ENCODE data around the gene TOMM20L.
"Not testable (repeated sequence)": the region's sequence is repeated elsewhere in the genome, so short reads cannot be mapped to it uniquely, and the experiment has no call there.

TOMM20L gene

DNA sequence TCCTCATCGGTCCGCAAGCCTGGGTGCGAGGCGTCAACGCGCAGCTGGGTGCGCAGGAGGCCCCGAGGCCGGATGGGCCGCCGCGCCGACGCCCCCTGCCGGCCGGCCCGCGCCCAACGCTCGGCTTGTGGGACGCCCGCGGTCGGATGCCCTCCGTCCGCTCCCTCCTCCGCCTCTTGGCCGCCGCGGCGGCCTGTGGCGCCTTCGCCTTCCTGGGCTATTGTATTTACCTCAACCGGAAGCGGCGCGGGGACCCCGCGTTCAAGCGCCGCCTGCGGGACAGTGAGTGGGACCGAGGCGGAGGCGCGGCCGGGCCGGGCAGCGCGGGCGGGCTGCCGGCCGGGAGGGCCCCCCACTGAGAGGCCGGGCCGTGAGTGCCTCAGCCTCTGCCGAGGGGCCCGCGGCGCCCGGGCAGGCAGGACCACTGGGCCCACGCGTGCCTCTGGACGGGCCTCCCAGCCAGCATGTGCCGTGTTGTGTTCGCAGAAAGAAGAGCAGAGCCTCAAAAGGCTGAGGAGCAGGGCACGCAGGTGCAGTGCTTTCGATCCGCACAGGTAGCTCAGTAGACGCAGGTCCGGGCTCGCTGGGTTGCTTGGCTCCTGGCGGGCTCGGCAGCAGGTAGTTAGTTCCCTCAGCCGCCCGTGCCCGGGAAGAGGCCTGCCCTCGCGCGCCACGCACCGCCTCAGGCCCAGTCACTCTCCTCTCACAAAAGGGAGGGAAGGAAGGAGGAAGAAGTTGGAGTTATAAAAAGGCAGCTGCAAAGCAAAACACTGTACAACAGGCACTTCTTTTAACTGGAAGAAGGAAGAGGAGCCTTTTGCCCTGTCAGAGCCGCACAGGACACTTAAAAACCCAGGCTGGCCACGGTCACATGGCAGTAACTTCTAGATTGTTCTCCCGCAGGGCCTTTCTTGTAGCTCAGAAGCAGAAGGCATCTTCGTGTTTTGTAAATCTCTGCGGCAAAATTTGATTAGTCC, at the start of gene TOMM20L:
TOMM20L (plus strand) TSS at position 119 of the 977 bp plus-strand sequence; CDS start at position 147, 28 bp downstream.
- DNase-seq: peak; percentile 71 to 75

GRCh38 chr14:58353516-58354299, 42.0 kb upstream of the TOMM20L start:
- no peak for DNase-seq

- DNase-seq: no peak
These were observed 40.9 kb upstream of the TOMM20L start for GRCh38 chr14:58354808-58355207.

DNA sequence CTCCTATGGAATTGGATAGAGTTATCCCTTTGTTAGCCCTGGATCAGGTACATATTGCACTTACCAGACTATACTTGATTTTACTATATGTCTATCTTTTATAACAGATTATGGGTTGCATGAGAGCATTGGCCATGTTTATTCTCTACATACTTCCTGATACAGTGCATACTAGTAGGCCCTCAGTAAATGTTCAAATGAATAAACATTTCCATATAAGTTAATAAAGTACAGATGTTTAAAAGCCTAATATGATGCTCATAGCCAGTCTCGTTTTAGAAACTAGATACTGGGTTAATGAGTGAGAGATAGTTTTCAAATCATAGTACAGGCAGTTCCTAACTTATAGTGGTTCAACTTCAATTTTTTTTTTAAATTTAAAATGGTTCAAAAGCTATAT, 39.5 kb upstream of the TOMM20L start:
- no peak for DNase-seq

GRCh38 chr14:58362272-58362671, 33.5 kb upstream of the TOMM20L start:
- DNase-seq: not testable (repeated sequence)

- DNase-seq: peak; percentile 35 to 78
These were observed 32.8 kb upstream of the TOMM20L start for GRCh38 chr14:58362798-58363412.

DNA sequence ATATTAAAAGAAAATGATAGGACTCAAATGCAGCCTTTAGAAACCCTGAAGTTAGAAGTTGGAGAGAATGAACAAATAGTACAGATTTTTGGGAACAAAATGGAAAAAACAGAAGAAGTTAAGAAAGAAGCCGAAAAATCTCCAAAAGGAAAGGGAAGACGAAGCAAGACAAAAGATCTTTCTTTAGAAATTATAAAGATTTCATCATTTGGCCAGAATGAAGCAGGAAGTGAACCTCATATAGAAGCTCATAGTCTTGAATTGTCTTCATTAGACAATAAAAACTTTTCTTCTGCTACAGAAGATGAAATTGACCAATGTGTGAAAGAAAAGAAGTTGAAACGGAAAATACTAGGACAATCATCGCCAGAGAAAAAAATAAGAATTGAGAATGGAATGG, 31.4 kb upstream of the TOMM20L start:
- no peak for DNase-seq

- DNase-seq: peak in 1 of 2 experiments; percentile 16
These were observed 28.4 kb upstream of the TOMM20L start for GRCh38 chr14:58367296-58367695.

GRCh38 chr14:58368956-58369355, 26.8 kb upstream of the TOMM20L start:
- no peak for DNase-seq

GRCh38 chr14:58376791-58377190, 18.9 kb upstream of the TOMM20L start:
- no peak for DNase-seq

GRCh38 chr14:58390830-58391229, 4.9 kb upstream of the TOMM20L start:
- DNase-seq: no peak

DNA sequence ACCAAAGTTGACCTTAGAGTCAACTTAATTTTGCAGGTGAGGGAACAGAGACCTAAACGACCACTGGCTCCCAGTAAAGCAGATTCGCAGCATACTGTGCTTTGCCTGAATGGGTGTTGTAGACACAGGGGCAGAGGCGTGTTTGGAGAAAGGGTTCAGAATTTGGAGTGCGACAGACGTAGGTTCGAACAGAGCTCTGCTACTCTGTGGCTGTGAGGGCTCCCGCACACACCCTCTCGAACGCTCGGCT, 243 bp upstream of the TOMM20L start:
- DNase-seq: no peak

- DNase-seq: peak in 1 of 2 experiments; percentile 62
These were observed 1.4 kb downstream of the TOMM20L start for GRCh38 chr14:58397156-58397555.

GRCh38 chr14:58398495-58398894, 2.8 kb downstream of the TOMM20L start:
- no peak for DNase-seq

GRCh38 chr14:58398895-58399294, 3.2 kb downstream of the TOMM20L start:
- DNase-seq: no peak

- peak in 1 of 2 experiments; percentile 27 for DNase-seq
These were observed 5.9 kb downstream of the TOMM20L start for GRCh38 chr14:58401587-58401986.

- no peak for DNase-seq
These were observed 13.0 kb downstream of the TOMM20L start for GRCh38 chr14:58408681-58409215.

DNA sequence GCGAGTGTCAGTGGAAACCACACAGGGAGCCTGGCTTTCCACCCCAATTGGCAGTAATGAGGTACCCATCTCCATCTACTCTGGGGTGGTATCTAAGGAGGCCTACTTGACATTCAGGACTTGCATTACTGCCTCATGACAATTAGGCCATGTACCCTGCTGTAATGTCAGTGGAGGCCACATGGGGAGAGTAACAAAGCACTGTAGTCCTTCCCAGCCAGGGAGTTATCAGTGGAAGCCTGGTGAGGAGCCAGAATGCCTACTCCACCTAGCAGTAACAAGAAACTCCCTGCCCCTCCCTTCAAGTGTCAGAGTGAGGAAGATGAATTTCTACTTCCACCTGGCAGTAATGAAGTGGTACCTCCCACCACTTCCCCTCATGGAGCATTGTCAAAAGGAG, 19.1 kb downstream of the TOMM20L start:
- peak; percentile 57 to 71 for DNase-seq

DNA sequence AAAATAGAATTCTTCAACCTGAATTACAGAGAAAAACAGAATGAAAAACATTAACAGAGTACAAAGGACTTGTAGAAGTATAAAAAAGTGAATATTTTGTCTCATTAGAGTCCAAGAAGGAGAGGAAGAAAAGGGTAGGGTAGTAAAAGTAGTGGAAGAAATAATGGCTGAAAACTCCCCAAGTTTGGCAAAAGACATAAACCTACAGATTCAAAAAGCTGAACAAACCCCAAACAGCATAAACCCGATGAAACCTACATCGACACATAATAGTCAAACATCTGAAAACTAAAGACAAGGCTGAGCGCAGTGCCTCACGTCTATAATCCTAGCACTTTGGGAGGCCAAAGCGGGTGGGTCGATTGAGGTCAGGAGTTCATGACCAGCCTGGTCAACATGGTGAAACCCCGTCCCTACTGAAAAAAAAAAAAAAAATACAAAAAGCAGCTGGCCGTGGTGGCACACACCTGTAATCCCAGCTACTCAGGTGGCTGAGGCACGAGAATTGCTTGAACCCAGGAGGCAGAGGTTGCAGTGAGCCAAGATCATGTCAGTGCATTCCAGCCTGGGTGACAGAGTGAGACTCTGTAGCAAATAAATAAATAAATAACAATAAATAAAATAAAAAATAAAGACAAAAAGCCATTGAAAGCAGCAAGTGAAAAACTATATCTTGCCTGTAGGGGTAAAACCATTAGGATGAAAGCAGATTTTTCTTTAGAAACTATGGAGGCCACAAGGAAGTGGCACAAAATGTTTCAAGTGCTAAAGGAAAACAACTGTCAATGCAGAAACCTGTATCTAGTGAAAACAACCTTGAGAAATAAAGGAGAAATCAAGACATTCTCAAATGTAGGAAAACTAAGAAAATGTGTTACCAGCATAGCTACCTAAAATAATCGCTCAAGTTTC, 20.2 kb downstream of the TOMM20L start:
- no peak for DNase-seq

GRCh38 chr14:58416934-58417333, 21.2 kb downstream of the TOMM20L start:
- not testable (repeated sequence) for DNase-seq

DNA sequence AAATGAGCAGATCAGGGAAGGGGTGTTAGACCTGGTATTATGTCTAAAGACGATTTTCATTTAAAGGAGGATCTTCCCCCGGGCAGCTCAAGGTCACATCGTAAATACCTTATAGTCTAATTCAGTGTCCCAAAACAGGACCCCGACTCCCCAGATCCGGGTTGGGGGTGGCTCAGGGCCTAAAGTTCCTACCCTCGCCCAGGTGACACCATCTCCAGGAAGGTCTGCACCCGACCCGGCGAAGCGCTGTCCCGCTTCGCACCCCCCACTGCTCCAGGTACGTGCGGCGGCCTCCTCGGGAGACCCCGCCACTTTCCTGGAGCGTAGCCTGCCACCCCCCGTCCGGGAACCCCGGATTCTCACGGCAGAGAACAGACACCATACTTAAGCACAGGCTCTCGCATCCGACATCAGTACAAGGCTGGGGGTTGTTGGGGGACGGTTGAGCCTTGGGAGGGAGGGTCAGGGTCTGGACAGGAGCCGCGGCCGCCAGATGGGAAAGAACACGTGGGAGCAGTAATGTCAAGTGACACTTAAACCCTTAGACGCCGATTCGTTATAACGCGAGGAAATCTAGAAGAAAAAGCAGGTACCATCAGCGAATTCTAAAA, 31.0 kb downstream of the TOMM20L start:
- peak; percentile 88 to 90 for DNase-seq

Data from NCI-H524 (cell line).